Calu3 (cell line): ENCODE data around the gene RPS19BP1. TPM values are rescaled to one million over a fixed set of nuclear protein-coding genes. Genes with fewer than 3 reads are reported as not detected.

Source experiments
- BruUV-seq: library from RNA; stranded (reverse); fragments of 400-500 nt; replicated peaks from 2 replicates; lab custom pipeline; 2021; lab: Mats Ljungman, UMichigan
- CTCF ChIA-PET: fragments of 300-600 bp; sonication (Branson Sonifier 250); formaldehyde crosslinking; loops from one replicate; lab custom pipeline; 2022; ENCODE audit warnings: antibody characterized with exemption; lab: Charles Lee
- DNase-seq: peaks from one replicate; pipeline ENCODE4 v3.0.0; 2022
- H3K27ac Mint-ChIP-seq: one replicate; pipeline ENCODE4 v1.8.0; 2022; ENCODE audit warnings: mixed read lengths; ENCODE audit not compliant: unreplicated experiment
- H3K27me3 Mint-ChIP-seq: one replicate; pipeline ENCODE4 v1.8.0; 2022; ENCODE audit warnings: mixed read lengths; ENCODE audit not compliant: unreplicated experiment
- H3K36me3 Mint-ChIP-seq: one replicate; pipeline ENCODE4 v1.8.0; 2022; ENCODE audit warnings: mild to moderate bottlenecking, moderate library complexity, mixed read lengths; ENCODE audit not compliant: insufficient read depth, unreplicated experiment
- H3K4me1 Mint-ChIP-seq: one replicate; pipeline ENCODE4 v1.8.0; 2022; ENCODE audit warnings: mild to moderate bottlenecking, low read depth, mixed read lengths; ENCODE audit not compliant: unreplicated experiment
- H3K4me3 Mint-ChIP-seq: one replicate; pipeline ENCODE4 v1.8.0; 2022; ENCODE audit warnings: mild to moderate bottlenecking, low read depth, moderate library complexity, mixed read lengths; ENCODE audit not compliant: unreplicated experiment
- H3K9me3 Mint-ChIP-seq: one replicate; pipeline ENCODE4 v1.8.0; 2022; ENCODE audit warnings: low read depth, mixed read lengths; ENCODE audit not compliant: unreplicated experiment
- CTCF ChIP-seq: fragments of 200-600 bp; IDR thresholded peaks from one replicate; pipeline ENCODE4 v1.8.0; 2022; ENCODE audit warnings: antibody characterized with exemption; ENCODE audit not compliant: unreplicated experiment
- intact Hi-C: fragments of 100-400 bp; cut with micrococcal nuclease; formaldehyde crosslinking; loops from one replicate; pipeline ENCODE4 v1.10.0; 2022; ENCODE audit not compliant: unreplicated experiment
- total RNA-seq: library from RNA; stranded (reverse); gene quantifications from 2 replicates; pipeline ENCODE4 v1.2.3, GENCODE V29; 2022

Gene RPS19BP1
- total RNA-seq, 1 experiment from 2014 or later, result 87.7 TPM

GRCh38 chr22:39520226-39521105, 12.1 kb downstream of the RPS19BP1 start, which contains the start of gene ATF4:
Gene ATF4 (plus strand): TSS chr22:39520562. CDS start chr22:39521446, 884 bp downstream.
- intact Hi-C loops, result loop anchor here (10.0 kb wide), 1 partner anchor 206 kb away; the partner anchor contains the start of gene RPL3
- Mint-ChIP-seq H3K4me3 (peak within 1 kb of the TSS; percentile 94), H3K27ac (peak within 1 kb of the TSS; percentile 98), H3K27me3 (no peaks in the 10 kb centered on the region), H3K4me1 (peaks cover 19% of the 10 kb centered on the region), H3K9me3 (no peaks in the 10 kb centered on the region), H3K36me3 (peaks cover 90% of the 10 kb centered on the region)
- BruUV-seq, result no TSS peak
- CTCF ChIA-PET, result interaction anchor here (0.6 to 1.2 kb wide), 5 partner anchors 8 to 1403 kb away, joined by 3 to 13 read pairs (median 4); partner anchors contain the start of genes MIEF1 and TAB1
- peak; percentile 89 for DNase-seq
- TF ChIP-seq CTCF, result no peak

- no TSS peak for BruUV-seq
- intact Hi-C loops, result loop anchor here (10.0 kb wide), 1 partner anchor 205 kb away; the partner anchor contains the start of gene RPL3
- peak overlapping the region; percentile 98 for H3K27ac Mint-ChIP-seq
- TF ChIP-seq CTCF, result no peak
- DNase-seq, result peak; percentile 97
- peaks cover 12% of the 10 kb centered on the region for H3K4me1 Mint-ChIP-seq
- CTCF ChIA-PET, result interaction anchor here (0.6 to 1.2 kb wide), 6 partner anchors 9 to 1862 kb away, joined by 3 to 13 read pairs (median 4); partner anchors contain the start of genes MIEF1 and TAB1
- H3K4me3 Mint-ChIP-seq, result peak overlapping the region; percentile 94
- H3K9me3 Mint-ChIP-seq, result no peaks in the 10 kb centered on the region
- H3K27me3 Mint-ChIP-seq, result no peaks in the 10 kb centered on the region
- peaks cover 90% of the 10 kb centered on the region for H3K36me3 Mint-ChIP-seq
Observed at GRCh38 chr22:39519681-39520225, 12.8 kb downstream of the RPS19BP1 start.

- peaks cover 90% of the 10 kb centered on the region for H3K36me3 Mint-ChIP-seq
- CTCF ChIA-PET, result interaction anchor here (0.6 to 2.1 kb wide), 5 partner anchors 10 to 1862 kb away, joined by 4 to 13 read pairs (median 5); partner anchors contain the start of genes MIEF1 and TAB1
- peaks cover 12% of the 10 kb centered on the region for H3K4me1 Mint-ChIP-seq
- no peaks in the 10 kb centered on the region for H3K9me3 Mint-ChIP-seq
- H3K27me3 Mint-ChIP-seq, result no peaks in the 10 kb centered on the region
- H3K27ac Mint-ChIP-seq, result peak overlapping the region; percentile 98
- DNase-seq, result no peak
- TF ChIP-seq CTCF, result no peak
- TSS peak; percentile 87 for BruUV-seq
- intact Hi-C loops, result no loop called here
- H3K4me3 Mint-ChIP-seq, result peak overlapping the region; percentile 94
Observed at GRCh38 chr22:39518996-39519680, 13.4 kb downstream of the RPS19BP1 start.
